Stomach (tissue), 9 donors: ENCODE results near the gene FRMD5. TPM values are rescaled to one million over a fixed set of nuclear protein-coding genes. Genes with fewer than 3 reads are reported as not detected.
"Not testable (repeated sequence)": the region's sequence is repeated elsewhere in the genome, so short reads cannot be mapped to it uniquely, and the experiment has no call there.

Experiments
- DNase-seq, 2 donors: peaks; one replicate each; pipeline versions ENCODE4 v3.0.0 to v3.0.0-alpha.2; 2013 to 2019
- H3K27ac ChIP-seq, 5 donors: fragments of 200-600 bp in 4 of 5; sonication (generic) in 4 of 5; one replicate each; pipeline ENCODE4 v1.5.1; 2013 to 2019; ENCODE audit warnings: mild to moderate bottlenecking in 1 of 5, moderate library complexity in 1 of 5
- H3K27me3 ChIP-seq, 3 donors: fragments of 200-600 bp; sonication (generic); one replicate each; pipeline ENCODE4 v1.5.1; 2017 to 2019; ENCODE audit warnings: mixed run types in 1 of 3
- H3K36me3 ChIP-seq, 4 donors: fragments of 200-600 bp; sonication (generic); 1 replicate in 3 of 4; 2 replicates in 1 of 4; pipeline ENCODE4 v1.5.1; 2016 to 2019
- H3K4me1 ChIP-seq, 4 donors: fragments of 200-600 bp; sonication (generic); one replicate each; pipeline ENCODE4 v1.5.1; 2016 to 2019
- H3K4me3 ChIP-seq, 4 donors: fragments of 200-600 bp; sonication (generic) in 3 of 4; one replicate each; pipeline ENCODE4 v1.5.1; 2016 to 2019; ENCODE audit warnings: mild to moderate bottlenecking in 1 of 4
- H3K9me3 ChIP-seq, 4 donors: fragments of 200-600 bp; sonication (generic); one replicate each; pipeline ENCODE4 v1.5.1; 2016 to 2019
- CTCF ChIP-seq, 7 experiments: fragments of 450-650 bp in 4 of 7; fragments of 200-600 bp in 3 of 7; sonication (generic) in 3 of 7; IDR thresholded peaks; one replicate each; pipeline ENCODE4 v1.5.1; 2016 to 2019; ENCODE audit warnings: antibody characterized with exemption in 7 of 7, control low read depth in 2 of 7, mild to moderate bottlenecking in 1 of 7
- EP300 ChIP-seq: sonication (generic); formaldehyde crosslinking; IDR thresholded peaks from one replicate; pipeline ENCODE4 v1.6.1; 2017; ENCODE audit warnings: antibody characterized with exemption
- POLR2A ChIP-seq, 4 donors: fragments of 450-650 bp; IDR thresholded peaks; one replicate each; pipeline ENCODE4 v1.6.1; 2016; ENCODE audit warnings: antibody characterized with exemption in 4 of 4, control low read depth in 2 of 4, mild to moderate bottlenecking in 1 of 4, moderate library complexity in 1 of 4
- POLR2AphosphoS5 ChIP-seq, 3 donors: sonication (generic); formaldehyde crosslinking; IDR thresholded peaks; one replicate each; pipeline ENCODE4 v1.6.1; 2016; ENCODE audit warnings: antibody characterized with exemption in 3 of 3
- WGBS, 5 donors: extraction: QIAGEN DNeasy Blood & Tissue Kit in 3 of 5; methylation state at CpG; one replicate each; pipeline versions ENCODE4 v1.1.5 to v1.1.7; 2013 to 2018; 5-methylcytosine and 5-hydroxymethylcytosine counted together
- intact Hi-C: fragments of 100-400 bp; cut with DNase I; formaldehyde crosslinking; loops from one replicate; pipeline ENCODE4 v1.15.1; 2023; ENCODE audit warnings: low total_unique reads
- polyA plus RNA-seq, 3 donors: library from polyadenylated mRNA; stranded (reverse); fragments of 200-250 nt; gene quantifications; one replicate each; pipeline ENCODE4 v1.2.3, GENCODE V29; 2013
- total RNA-seq, 5 donors: library from RNA; depleted of rRNA; stranded (reverse); fragments of >200 nt; gene quantifications; one replicate each; pipeline versions ENCODE4 v1.1.0 to v1.2.3, GENCODE V29; 2014 to 2016
- donor health status: healthy with polysubstance abuse.
- donor health status: Bipolar disorder and iron deficiency.
- donor health status: healthy.

Gene FRMD5
- total and polyA plus RNA-seq, 8 donors, result 0.40 to 13.0 (median 2.5) TPM

GRCh38 chr15:44227584-44227983 is 32.5 kb upstream of the FRMD5 start:
- no peak for TF ChIP-seq EP300
- no peak for TF ChIP-seq POLR2A (IDR thresholded peaks at IDR 0.05)
- TF ChIP-seq CTCF (IDR thresholded peaks at IDR 0.05), result no peak
- TF ChIP-seq POLR2AphosphoS5 (IDR thresholded peaks at IDR 0.05), result no peak
- Histone ChIP-seq H3K27ac (no peak overlapping the region), H3K27me3 (no peaks in the 10 kb centered on the region), H3K4me1 (peaks cover 0 to 10% (median 0%) of the 10 kb centered on the region in 4 donors), H3K36me3 (no peaks in the 10 kb centered on the region), H3K9me3 (peaks cover 0 to 6% (median 0%) of the 10 kb centered on the region in 4 donors), H3K4me3 (no peak overlapping the region)
- intact Hi-C loops, result no loop called here
- no peak for DNase-seq

GRCh38 chr15:44227001-44227400 is 31.9 kb upstream of the FRMD5 start:
- WGBS, 5 donors, result 90 to 95% (median 94%) methylated on average over 4 of the region's 4 CpGs
- DNase-seq, H3K9me3 ChIP-seq, H3K27me3 ChIP-seq, H3K4me1 ChIP-seq, H3K4me3 ChIP-seq, intact Hi-C loops, H3K36me3 ChIP-seq, H3K27ac ChIP-seq: not testable (repeated sequence)

- H3K9me3 ChIP-seq, result peaks cover 0 to 6% (median 0%) of the 10 kb centered on the region in 4 donors
- no peak for DNase-seq
- TF ChIP-seq EP300 (no peak), POLR2AphosphoS5 (IDR thresholded peaks at IDR 0.05) (no peak), POLR2A (IDR thresholded peaks at IDR 0.05) (no peak), CTCF (IDR thresholded peaks at IDR 0.05) (no peak)
- H3K36me3 ChIP-seq, result no peaks in the 10 kb centered on the region
- peaks cover 0 to 8% (median 0%) of the 10 kb centered on the region in 3 donors for H3K27me3 ChIP-seq
- H3K27ac ChIP-seq, result no peak overlapping the region
- peaks cover 0 to 10% (median 2%) of the 10 kb centered on the region in 4 donors for H3K4me1 ChIP-seq
- WGBS, 5 donors, result 15 to 39% (median 26%) methylated on average over 1 of the region's 1 CpG
- intact Hi-C loops, result no loop called here
- no peak overlapping the region for H3K4me3 ChIP-seq
Observed at GRCh38 chr15:44222478-44222877, 27.4 kb upstream of the FRMD5 start.

GRCh38 chr15:44219073-44219472 is 24.0 kb upstream of the FRMD5 start:
- H3K4me1 ChIP-seq, result peaks cover 0 to 10% (median 2%) of the 10 kb centered on the region in 4 donors
- WGBS, 5 donors, result 67 to 76% (median 76%) methylated on average over 3 of the region's 3 CpGs
- no peak for DNase-seq
- H3K4me3 ChIP-seq, result no peak overlapping the region
- TF ChIP-seq CTCF (IDR thresholded peaks at IDR 0.05) (no peak), EP300 (no peak), POLR2AphosphoS5 (IDR thresholded peaks at IDR 0.05) (no peak), POLR2A (IDR thresholded peaks at IDR 0.05) (no peak)
- peaks cover 0 to 14% (median 0%) of the 10 kb centered on the region in 3 donors for H3K27me3 ChIP-seq
- H3K36me3 ChIP-seq, result no peaks in the 10 kb centered on the region
- no peak overlapping the region for H3K27ac ChIP-seq
- H3K9me3 ChIP-seq, result no peaks in the 10 kb centered on the region
- intact Hi-C loops, result loop anchor here (10.0 kb wide), 1 partner anchor 314 kb away; no protein-coding TSS in a partner anchor

DNA sequence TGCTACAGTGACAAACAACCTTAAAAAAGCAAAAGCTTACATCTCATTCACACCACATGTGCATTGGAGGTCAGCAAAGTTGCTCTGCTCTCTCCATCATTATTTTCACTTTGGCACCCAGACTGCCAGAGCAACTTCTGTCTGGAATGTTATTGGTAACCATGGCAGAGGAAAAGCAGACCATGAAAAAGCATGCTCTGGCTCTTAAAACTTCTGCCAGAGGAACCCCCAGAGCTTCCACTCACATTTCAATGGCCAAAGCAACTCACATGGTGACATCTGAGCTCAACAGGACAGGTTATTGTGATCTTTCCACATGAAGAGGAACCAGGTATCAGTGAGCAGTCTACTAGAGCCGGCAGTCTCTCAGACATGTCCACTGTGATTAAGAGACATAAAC is 21.9 kb upstream of the FRMD5 start:
- DNase-seq, result no peak
- no peak overlapping the region for H3K4me3 ChIP-seq
- peaks cover 0 to 14% (median 0%) of the 10 kb centered on the region in 3 donors for H3K27me3 ChIP-seq
- no peaks in the 10 kb centered on the region for H3K36me3 ChIP-seq
- intact Hi-C loops, result loop anchor here (10.0 kb wide), 1 partner anchor 312 kb away; no protein-coding TSS in a partner anchor
- no peak overlapping the region for H3K27ac ChIP-seq
- whole genome bisulfite sequencing, 5 donors, result 21 to 73% (median 61%) methylated on average over 1 of the region's 1 CpG
- no peak for TF ChIP-seq EP300
- TF ChIP-seq CTCF (IDR thresholded peaks at IDR 0.05), result no peak
- TF ChIP-seq POLR2A (IDR thresholded peaks at IDR 0.05), result no peak
- TF ChIP-seq POLR2AphosphoS5 (IDR thresholded peaks at IDR 0.05), result no peak
- H3K9me3 ChIP-seq, result no peaks in the 10 kb centered on the region
- H3K4me1 ChIP-seq, result peaks cover 0 to 10% (median 2%) of the 10 kb centered on the region in 4 donors
